ENCODE results near the gene SNX13. TPM values are rescaled to one million over a fixed set of nuclear protein-coding genes. Genes with fewer than 3 reads are reported as not detected.

The SNX13 gene
- total RNA-seq, 1 experiment from 2014 or later, result 29.0 TPM

DNA sequence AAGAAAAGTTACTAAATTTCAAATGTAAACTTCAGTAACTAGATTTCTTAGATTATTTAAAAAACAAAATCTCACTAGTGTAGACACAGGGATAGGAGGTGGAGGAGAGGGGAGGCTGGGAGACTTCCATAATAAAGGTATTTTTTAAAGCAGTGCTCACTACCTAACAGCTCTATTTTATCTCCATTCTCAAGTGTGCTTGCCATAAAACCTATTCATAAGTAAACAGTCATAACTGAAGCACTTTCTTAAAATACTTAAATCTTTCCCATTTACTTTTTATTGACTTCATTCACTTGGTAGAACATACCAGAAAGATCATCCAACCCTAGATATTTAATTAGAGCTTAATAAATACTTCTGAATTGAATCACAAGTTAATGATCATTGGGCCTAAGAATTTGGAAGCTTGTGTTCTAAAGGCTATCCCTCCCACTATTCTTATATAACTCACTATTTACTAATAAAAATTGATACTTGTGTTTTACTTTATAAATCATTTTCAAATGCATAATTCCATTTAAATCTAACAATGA, 107.4 kb downstream of the SNX13 start:
- H3K4me3 Mint-ChIP-seq, result no peak overlapping the region
- Histone ChIP-seq H3K4ac (ENCODE audit: low read depth, low read length) (no peak overlapping the region), H2BK15ac (ENCODE audit: low read depth, low read length) (no peak overlapping the region), H2BK20ac (ENCODE audit: low read depth, low read length, poor library complexity, severe bottlenecking) (no peak overlapping the region), H2AK5ac (ENCODE audit: insufficient read length, low read length) (no peak overlapping the region), H2BK12ac (ENCODE audit: insufficient read length, low read depth, low read length) (no peak overlapping the region), H4K91ac (ENCODE audit: insufficient read length, low read depth, low read length) (no peak overlapping the region), H4K5ac (ENCODE audit: insufficient read length, low read depth, low read length) (no peak overlapping the region), H3K27ac (ENCODE audit: insufficient read length, low read depth, low read length) (no peak overlapping the region), H3K23me2 (ENCODE audit: insufficient read length, low read depth, low read length, poor library complexity, severe bottlenecking) (no peaks in the 10 kb centered on the region), H3K23ac (ENCODE audit: insufficient read length, low read depth, low read length) (no peak overlapping the region), H2BK5ac (ENCODE audit: insufficient read length, low read length) (no peak overlapping the region), H3K4me2 (ENCODE audit: insufficient read depth, insufficient read length, low read length) (no peak overlapping the region), H3K14ac (ENCODE audit: insufficient read depth, low read length) (no peak overlapping the region), H3T11ph (ENCODE audit: low read length) (no peak overlapping the region), H3K9me3 (ENCODE audit: control insufficient read depth, low read depth, low read length) (no peaks in the 10 kb centered on the region), H3K79me2 (ENCODE audit: insufficient read depth, low read length) (no peaks in the 10 kb centered on the region), H2BK120ac (ENCODE audit: low read depth, low read length, poor library complexity, severe bottlenecking) (no peak overlapping the region), H3K79me1 (ENCODE audit: insufficient read depth, low read depth, low read length, poor library complexity, severe bottlenecking) (no peaks in the 10 kb centered on the region), H3K9ac (ENCODE audit: extremely low read depth, insufficient read length, low read length) (no peak overlapping the region), H2AFZ (ENCODE audit: low read length) (no peak overlapping the region), H4K20me1 (ENCODE audit: control insufficient read depth, insufficient read depth, insufficient read length) (no peaks in the 10 kb centered on the region), H3K56ac (ENCODE audit: insufficient read length, low read depth, low read length) (no peak overlapping the region), H3K18ac (ENCODE audit: insufficient read length, low read depth, low read length) (no peak overlapping the region), H3K27me3 (ENCODE audit: insufficient read depth, low read length) (no peaks in the 10 kb centered on the region), H3K4me1 (ENCODE audit: insufficient read depth, low read length) (no peaks in the 10 kb centered on the region), H4K8ac (replicated peaks; ENCODE audit: insufficient read length, low read depth, low read length) (no peak overlapping the region)
- H3K27ac Mint-ChIP-seq, result no peak overlapping the region
- no peaks in the 10 kb centered on the region for H3K36me3 Mint-ChIP-seq (ENCODE audit: insufficient read depth in 1 of 3, low read depth in 3 of 3)
- no peaks in the 10 kb centered on the region for H3K27me3 Mint-ChIP-seq (ENCODE audit: low read depth)
- DNase-seq, result no peak
- no peaks in the 10 kb centered on the region for H3K4me1 Mint-ChIP-seq
- H3K9me3 Mint-ChIP-seq, result no peaks in the 10 kb centered on the region
- TF ChIP-seq, protein P1, sequence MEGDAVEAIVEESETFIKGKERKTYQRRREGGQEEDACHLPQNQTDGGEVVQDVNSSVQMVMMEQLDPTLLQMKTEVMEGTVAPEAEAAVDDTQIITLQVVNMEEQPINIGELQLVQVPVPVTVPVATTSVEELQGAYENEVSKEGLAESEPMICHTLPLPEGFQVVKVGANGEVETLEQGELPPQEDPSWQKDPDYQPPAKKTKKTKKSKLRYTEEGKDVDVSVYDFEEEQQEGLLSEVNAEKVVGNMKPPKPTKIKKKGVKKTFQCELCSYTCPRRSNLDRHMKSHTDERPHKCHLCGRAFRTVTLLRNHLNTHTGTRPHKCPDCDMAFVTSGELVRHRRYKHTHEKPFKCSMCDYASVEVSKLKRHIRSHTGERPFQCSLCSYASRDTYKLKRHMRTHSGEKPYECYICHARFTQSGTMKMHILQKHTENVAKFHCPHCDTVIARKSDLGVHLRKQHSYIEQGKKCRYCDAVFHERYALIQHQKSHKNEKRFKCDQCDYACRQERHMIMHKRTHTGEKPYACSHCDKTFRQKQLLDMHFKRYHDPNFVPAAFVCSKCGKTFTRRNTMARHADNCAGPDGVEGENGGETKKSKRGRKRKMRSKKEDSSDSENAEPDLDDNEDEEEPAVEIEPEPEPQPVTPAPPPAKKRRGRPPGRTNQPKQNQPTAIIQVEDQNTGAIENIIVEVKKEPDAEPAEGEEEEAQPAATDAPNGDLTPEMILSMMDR (conservative IDR thresholded peaks at IDR 0.05), result no peak
